HG02970 (cell line): ENCODE results near the gene LTBP2.

Experiments
- ATAC-seq: cut with Tn5 transposase; IDR thresholded peaks from one replicate; pipeline ENCODE4 v1.9.1; 2021; ENCODE audit warnings: mild to moderate bottlenecking, moderate library complexity, moderate number of reproducible peaks; ENCODE audit not compliant: unreplicated experiment, low FRiP score

LTBP2 gene

DNA sequence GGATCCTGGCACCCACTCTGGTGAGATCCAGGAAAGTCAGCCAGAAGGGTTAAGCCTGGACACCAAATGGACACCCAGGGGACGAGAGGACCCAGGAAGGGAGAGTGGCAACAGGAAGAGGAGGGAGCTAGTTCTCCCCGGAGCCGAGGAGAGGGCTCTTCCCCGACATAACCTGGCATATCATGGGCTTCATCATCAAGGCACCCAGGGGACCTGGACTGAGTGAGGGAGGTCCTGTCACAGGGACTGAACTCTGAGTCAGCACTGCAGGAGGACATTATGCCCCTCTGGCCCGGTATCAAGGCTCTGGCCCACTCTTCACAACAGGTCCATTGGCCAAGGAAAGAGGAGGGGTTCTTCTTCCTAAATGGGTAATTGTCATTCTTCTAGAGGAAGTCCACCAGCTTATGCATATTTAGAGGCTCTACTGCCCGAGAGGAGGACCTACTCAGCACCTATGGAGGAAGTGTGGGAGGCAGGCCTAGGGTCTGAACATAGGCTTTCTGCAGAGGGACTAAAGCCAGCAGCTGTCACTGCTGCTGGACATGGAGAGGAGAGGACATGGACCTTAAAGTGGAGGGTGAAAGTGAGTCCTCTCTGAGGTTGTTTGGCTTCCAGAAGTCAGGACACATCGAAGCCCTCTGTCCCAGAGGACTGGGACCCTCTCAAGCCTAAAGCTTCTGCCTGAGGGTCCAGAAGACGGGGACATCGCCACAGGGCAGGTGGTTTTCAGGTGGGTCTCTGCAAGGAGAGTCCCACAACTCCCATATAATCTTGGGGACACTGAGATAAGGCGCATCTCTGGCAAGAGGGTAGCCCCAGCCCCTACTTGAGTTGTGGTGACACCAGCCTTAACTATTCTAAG lies 99.8 kb downstream of the LTBP2 start:
- no peak for ATAC-seq

DNA sequence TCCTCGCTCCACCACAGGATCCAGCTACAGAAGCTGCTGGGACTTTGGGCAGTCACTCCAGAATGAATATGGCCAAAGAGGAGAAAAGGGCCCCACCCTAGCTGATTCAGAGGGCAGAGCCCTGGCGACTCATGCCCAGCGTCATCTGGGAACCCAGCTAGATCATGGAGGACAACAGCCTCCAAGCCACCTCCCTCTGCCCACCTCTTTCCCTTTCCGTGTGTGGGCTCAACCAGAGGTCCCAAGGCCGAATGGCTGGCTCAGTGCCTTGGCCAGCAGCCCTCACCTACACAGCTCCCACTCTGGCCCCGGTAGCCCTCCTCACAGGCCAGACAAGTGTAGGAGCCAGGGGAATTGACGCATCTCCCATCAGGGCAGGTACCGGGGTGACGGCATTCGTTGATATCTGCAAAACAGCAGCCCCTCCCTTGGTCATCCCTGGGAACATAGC lies 101.1 kb downstream of the LTBP2 start:
- ATAC-seq: no peak

DNA sequence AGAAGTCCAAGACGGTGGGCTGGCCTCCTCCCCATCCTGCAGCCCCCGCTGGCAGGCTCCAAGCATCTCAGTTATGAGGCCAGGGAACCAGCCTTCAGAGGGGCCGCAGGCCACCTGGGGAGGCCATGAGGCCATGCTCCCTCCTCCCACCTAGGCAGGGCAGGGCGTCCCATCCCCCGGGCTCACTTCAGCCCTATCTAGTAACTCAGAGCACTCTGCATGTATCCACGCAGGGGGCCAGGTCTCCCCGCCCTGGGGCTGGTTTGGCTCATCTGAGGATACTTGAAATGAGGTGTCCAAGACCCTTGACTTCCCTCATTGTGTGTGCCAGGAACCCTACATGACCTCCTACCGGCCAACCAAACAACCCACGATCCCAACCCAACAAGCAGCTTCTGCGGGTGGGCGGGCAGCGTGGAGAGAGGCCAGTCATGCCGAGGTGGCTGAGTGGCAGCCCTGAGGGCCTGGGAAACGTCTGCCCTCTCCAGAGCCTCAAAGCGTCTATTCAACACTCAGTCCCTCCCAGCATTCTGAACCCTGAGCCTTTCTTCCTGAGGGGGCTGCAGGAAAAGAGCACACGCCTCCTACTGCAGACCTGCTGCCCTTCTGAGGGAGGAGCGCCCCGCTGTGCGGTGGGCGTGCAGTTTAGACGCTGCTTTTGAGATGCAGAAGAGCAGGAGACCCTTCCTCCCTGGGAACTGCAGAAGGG lies 101.7 kb downstream of the LTBP2 start:
- ATAC-seq: no peak

DNA sequence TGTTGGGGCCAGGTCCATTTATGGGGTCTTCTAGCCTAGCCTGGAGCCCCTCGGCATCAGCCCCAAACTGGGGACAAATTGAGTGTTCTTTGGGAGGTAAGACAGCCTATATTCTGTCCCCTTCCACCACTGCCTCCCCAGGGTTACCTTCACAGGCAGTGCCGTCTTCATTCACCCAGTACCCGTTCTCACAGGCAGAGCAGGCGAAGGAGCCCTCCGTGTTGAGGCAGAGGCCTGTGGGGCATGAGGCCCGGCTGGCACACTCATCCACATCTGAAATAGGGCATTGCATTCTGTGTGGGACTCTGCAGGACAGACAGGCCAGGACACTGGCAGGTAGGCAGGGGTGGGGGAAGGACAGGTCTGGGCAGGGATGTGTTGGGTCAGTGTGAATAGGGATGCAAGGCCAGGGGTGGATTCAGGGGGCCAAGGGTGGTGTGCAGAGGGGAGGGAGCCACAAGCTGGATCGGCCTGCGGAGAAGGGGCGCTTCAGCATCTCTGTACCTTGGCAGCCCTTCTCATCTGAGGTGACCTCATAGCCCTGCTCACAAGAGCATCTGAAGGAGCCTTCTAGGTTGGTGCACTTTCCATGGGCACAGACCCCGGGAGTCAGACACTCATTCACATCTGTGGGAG lies 102.3 kb downstream of the LTBP2 start:
- no peak for ATAC-seq

DNA sequence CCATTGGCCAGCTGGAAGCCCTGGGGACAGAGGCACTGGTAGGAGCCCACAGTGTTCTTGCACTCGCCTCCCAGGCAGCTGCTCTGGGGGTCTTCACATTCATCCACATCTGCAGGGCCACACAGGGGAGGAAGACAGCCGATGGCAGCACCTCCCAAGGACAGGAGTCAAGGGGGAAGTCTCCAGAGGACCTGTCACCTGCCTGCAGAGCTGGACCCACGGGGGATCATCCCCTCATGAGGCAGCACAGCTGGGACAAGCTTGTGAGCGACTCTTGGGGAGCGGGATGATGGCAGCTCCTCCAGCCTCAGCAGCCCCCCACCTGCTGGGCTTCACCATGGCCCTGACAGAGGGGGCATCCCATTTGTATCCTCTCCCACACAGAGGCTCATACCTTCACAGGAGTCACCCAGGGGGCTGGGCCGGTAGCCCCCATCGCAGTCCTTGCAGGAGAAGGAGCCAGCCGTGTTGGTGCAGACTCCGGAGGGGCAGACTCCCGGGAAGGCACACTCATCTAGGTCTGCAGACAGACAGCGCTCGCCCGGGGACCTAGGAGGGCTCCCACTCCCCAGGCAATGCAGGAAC lies 103.1 kb downstream of the LTBP2 start:
- ATAC-seq: no peak

DNA sequence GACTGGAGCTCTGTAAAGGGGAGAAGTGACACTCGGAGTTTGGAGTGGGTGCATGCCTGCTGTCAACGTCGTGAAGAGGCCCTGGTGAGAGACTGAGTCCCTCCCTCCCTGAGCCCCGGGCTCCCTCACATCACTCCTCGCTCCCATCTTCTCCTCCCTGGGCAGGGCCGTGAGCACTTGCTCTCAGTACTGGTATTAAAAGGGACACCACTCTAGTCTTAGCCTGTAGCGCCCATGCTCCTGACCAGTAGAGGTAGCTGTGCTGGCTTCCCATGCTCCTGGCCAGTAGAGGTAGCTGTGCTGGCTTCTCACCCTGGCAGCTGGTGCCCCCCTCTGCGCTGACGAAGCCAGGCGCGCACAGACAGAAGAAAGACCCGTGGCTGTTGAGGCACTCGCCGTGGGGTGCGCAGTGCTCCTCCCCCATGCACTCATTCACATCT lies 103.7 kb downstream of the LTBP2 start:
- no peak for ATAC-seq

DNA sequence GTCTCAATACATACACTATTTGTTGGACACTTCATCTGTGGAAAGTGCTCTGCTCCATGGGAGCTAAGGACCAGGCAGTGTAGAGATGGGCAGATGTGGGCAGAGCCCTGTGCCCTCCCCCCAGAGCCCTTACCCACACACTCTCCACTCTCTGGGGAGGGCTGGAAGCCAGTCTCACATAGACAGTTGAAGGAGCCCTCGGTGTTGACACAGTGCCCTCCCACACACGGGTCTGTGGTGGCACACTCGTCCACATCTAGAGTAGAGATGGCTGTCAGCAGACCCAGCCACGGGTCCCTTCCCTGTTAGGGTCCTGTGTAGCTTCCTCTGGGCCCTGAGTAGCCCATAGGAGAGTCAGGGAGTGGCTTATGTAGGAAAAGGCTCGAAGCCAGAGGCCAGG lies 104.2 kb downstream of the LTBP2 start:
- ATAC-seq: no peak

DNA sequence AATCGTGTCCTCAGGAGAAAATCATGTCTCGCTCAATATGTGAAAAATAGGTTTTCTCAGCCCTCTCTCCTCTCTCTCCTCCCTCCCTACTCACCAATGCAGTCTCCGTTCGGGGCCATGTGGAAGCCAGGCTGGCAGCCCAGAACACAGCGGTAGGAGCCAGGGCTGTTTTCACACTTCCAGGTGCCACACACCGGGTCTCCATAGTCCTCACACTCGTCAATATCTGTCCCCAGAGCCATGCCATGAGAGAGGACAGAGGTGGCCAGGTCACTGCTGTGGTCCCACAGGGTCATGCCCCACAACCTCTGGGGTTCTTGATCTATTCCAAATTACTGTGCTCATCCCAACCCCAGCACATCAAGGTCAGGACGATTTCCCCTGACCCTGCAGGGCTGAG lies 105.0 kb downstream of the LTBP2 start:
- ATAC-seq: no peak

DNA sequence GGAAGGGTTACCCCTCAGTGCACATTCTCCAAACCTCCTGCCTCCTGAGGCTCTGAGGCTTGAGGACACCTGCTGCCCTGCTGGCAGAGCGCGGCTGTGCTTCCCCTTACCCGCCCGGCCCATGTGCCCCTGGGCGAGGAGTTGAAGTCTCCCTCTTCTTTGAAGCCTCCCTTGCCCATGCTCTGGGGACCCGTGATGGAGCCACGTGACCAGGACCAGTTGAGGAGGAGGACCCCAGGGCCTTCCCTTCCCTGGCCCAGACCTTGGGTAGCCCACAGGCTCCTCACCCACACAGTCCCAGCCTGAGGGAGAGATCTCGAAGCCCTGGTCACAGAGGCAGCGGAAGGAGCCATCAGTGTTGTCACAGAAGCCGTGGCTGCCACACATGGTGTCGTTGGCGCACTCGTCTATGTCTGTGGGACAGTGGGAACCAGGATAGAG lies 105.6 kb downstream of the LTBP2 start:
- no peak for ATAC-seq

DNA sequence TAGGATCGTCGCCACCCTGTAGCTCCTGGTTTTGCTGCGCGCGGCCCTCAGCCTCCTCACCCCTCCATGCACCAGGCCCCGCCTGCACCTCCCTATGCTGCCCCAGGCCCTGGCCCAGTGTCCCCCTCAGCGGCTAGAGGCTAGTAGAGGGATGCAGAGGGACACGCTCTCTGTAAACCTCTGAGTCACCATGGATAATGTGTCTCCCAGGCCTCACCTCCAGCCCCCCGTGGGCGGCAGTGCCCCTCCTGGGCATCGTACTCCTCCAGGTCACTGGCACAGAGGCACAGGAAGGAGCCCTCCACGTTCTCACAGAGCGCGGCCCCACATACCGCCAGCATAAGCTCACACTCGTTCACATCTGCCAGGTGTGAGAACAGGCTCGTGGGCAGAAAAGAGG lies 106.2 kb downstream of the LTBP2 start:
- no peak for ATAC-seq

DNA sequence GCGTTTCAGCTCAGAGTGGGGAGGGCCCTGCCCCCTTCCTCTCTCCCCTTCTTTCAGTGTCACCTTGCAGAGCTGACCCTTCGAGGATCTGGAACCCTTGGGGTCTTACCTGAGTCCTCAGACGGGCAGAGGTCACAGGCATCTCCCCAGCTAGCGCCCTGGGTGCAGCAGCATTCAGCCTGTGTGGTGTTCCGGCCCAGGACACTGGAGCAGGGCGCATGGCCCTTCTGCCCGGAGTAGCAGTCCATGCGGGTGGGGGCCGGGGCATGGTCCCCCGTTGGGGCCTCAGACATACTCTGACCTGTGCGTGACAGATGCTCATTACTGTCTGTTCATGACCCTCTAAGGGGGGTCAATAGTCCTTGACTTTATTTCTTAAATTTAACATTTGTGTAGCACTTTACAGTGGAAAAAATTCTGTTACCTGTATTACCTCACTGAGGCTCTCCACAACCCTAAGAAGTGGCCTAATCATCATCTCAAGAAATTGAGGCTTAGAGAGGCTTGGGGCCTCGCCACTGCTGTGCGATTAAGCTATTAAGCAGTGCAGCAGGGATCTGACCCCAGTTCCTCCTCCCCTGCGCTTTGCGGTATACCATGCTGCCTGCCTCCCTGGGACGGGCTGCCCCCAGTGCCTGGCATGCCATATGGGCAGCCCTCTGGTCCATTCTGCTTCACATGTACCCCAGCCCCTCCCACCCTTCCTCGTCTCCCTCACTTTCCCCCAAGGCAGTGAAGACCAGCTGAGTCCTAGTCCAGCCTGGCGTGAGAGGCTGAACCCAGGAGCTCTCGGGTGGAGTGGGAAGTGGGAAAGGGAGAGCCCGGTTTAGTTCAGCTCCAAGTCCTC lies 106.9 kb downstream of the LTBP2 start:
- no peak for ATAC-seq

DNA sequence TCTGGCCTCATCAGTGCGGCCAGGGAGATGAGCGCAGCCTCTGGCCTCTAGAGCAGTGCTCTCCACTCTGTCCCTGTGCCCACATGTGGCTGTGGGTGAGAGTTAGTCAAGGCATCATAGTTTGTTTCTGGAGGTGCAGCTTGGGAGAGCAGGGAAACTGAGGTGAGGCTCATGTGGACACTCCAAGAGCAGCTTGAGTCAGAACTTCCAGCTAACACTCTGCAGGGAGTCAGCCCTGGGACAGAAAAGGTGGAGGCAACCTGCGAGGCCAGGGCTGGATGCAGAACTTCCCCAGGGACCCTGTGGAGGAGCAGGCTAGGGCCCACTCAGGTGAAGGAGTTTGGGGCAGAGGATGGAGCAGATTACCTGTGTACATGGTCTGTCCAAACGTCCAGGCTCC lies 107.6 kb downstream of the LTBP2 start:
- no peak for ATAC-seq

DNA sequence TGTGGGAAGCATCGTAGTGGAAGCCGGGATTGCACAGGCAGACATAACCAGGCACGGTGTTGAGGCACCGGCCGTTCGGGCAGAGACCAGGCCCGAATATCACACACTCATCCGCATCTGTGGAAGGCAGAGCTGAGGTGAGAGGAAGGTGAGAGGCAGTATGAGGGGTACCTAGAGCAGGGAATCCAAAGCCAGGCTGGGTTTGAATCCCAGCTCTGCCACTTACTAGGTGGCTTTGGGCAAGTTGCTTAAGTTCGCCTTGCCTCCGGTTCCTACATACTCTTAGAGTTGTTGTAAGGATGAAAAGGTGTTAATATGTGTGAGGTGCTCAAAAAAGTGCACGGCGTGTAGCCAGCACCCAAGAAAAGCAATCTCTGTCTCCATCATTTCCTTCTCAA lies 108.1 kb downstream of the LTBP2 start:
- no peak for ATAC-seq

DNA sequence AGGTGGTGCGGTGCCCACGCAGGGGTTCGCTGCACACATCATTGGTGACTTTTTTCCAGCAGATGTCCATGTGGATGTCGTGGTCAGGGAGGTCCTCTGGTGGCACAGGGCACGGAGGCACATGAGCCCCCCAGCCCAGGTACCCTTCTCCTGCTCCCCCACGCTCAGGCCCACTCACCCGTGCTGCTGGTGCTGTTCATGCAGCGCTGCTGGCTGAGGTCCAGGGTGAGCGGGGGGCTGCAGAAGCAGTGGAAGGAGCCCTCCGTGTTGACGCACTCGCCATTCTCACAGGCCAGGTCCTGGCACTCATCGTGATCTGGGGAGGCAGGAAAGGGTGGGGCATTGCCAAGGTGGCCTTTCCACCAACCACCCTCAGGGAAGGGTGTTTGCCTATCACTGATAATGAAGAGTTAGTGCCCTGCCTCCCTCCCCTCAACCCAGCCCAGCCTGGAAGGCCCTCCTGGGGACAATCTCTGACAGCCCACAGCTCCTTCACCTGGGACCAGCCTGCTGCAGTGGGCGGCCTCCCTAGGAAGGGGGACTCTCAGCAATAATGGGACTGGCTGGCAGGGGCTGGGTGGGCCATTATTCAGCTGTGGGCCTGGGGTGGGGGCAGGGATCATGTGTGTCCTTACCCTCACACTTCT lies 108.6 kb downstream of the LTBP2 start:
- ATAC-seq: no peak

DNA sequence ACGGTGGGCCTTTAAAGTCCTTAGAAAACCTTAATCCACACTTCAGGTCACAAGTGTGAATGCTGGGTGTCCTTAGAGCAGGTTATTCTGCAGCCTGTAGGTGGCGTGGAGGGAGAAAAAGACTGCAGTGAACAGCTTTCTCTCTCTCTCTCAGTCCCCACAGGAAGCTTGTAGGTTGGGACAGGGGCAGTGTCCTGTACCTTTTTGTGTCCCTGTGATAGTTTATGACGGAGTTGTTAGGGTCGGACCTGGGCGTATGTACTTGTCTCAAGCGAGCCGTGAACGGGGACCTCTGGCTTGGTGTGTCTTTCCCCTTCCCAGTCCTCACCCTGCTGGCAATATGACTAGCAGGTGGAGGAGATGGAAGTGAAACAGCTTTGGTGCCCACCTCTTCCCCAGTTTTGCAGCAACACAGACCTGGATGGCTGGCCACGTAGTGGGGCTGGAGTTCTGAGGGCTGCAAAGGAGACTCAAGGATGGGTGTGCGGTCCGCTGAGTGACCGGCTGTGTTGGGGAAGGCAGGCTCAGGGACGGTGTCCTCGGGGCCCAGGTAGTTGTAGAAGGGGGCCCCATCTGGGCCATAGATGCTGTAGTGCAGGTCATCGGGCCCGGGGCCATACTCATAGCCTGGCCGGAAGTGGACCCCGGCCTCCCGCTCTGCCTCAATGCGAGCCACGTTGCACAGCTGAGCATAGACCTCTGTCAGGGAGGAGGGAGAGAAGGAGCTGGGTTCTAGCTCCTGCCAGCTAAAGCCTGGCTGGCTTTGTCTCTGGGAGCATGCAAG lies 109.6 kb downstream of the LTBP2 start:
- no peak for ATAC-seq

DNA sequence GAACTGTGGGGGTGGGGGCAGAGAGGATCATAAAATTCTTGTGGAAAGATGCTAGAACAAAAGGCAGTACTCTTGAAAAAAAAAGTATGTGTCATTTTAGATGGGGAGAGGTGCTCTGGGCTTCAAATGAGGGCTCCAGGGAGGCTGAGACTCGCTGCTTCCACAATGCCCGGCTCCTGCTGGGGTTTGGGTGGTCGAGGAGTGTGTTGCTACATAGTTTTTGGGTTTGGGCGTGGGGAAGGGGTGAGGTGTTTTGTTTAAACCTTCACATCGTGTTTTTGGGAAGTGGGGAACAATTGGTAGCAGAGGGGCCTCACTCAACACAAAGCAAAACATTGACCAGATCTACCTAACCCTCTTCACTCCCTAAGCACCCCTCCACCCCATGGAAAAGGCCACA lies 110.3 kb downstream of the LTBP2 start:
- no peak for ATAC-seq

DNA sequence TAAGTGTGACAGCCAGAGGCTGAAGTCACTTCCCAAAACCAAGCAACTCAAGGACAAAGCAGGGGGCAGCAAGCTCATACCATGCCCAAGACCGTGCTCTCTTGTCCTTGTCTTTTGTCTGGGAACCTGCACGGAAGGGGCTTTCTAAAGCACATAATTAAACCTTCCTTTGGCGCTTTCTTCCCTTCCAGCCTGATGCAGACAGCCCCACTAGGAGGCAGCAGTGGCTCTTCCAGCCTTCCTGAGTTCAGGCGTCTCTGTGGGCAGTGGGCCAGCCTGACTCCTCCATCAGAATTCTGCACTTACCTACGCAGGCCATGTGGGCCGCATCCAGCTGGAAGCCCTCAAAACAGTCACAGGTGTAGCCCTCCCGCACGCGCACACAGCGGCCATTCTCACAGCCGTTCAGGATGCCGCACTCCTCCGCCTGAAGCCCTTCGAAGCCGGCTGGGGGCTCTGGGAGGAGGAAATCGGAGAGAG lies 110.9 kb downstream of the LTBP2 start:
- no peak for ATAC-seq

DNA sequence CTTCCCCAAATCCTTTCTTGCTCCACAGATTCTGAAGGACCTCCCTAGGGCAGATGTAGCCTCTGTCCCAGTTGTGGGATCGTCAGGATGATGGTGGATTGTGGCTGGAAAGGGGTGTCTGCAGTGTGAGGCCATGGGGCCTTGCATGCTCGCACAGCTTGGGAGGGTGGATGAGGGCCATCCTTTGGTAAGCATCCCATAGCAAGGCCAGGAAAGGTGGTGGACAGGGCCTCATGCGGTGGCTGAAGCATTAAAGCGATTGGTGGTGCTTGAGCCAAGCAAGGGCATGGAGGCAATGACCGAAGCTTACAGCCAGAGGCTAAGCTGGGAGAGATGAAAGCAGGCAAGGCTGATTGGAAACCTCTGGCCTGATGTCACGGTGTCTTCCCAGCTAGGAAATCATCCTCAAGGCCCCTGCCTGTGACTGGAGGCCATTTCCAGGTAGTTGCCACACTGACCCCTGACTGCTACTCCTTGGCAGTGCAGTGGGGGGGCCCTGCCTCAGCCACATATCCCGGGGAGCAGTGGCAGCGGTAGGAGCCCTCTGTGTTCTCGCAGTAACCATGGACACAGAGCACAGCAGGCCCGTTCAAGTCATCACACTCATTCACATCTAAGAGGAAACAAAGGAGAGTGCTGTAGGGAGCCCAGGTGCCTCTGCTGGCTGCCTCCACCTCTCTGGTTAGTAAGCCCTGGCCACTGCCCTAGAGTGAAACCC lies 111.5 kb downstream of the LTBP2 start:
- no peak for ATAC-seq
